ENCODE results near the gene RIN2.
"Not testable (repeated sequence)": the region's sequence is repeated elsewhere in the genome, so short reads cannot be mapped to it uniquely, and the experiment has no call there.

The RIN2 gene

DNA sequence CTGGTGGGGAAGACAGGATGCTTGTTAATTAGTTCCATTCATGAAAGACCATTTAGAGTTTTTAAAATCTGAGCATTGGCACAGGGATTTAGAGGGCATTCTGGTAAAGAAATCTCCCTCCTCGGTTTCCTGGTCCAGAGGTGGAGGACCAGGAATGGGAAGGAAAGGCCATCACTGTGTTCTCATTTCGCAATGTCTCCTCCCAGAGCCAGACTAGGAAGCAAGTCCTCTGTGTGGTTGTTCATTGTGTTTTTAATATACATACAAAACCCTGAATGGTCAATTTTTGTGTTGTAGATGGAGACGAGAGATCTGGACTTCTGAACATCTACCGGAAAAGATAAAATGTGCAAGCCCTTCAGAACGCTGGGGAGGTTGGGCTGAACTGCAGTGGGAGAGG lies 41.3 kb downstream of the RIN2 start:
- Histone ChIP-seq H3K4me2 (ENCODE audit: low read depth, low read length, poor library complexity, severe bottlenecking) (no peak overlapping the region), H3K9me2 (replicated peaks; ENCODE audit: insufficient read depth, low read length) (no peaks in the 10 kb centered on the region), H3F3A (ENCODE audit: insufficient read depth) (no peaks in the 10 kb centered on the region), H3K79me2 (ENCODE audit: insufficient read depth, low read length) (no peaks in the 10 kb centered on the region), H3K4me3 (ENCODE audit: insufficient read depth, low read length, poor library complexity, severe bottlenecking) (no peak overlapping the region), H3K27ac (ENCODE audit: low read depth, low read length) (no peak overlapping the region), H4K20me1 (ENCODE audit: low read depth, low read length) (no peaks in the 10 kb centered on the region), H3K9me3 (ENCODE audit: insufficient read depth, low read length) (no peaks in the 10 kb centered on the region), H3K36me3 (ENCODE audit: low read length) (no peaks in the 10 kb centered on the region), H2AFZ (ENCODE audit: low read depth, low read length, severe bottlenecking) (no peak overlapping the region), H3K27me3 (ENCODE audit: low read length) (no peaks in the 10 kb centered on the region), H3K9ac (ENCODE audit: low read length) (no peak overlapping the region)
- TF ChIP-seq, protein P1, sequence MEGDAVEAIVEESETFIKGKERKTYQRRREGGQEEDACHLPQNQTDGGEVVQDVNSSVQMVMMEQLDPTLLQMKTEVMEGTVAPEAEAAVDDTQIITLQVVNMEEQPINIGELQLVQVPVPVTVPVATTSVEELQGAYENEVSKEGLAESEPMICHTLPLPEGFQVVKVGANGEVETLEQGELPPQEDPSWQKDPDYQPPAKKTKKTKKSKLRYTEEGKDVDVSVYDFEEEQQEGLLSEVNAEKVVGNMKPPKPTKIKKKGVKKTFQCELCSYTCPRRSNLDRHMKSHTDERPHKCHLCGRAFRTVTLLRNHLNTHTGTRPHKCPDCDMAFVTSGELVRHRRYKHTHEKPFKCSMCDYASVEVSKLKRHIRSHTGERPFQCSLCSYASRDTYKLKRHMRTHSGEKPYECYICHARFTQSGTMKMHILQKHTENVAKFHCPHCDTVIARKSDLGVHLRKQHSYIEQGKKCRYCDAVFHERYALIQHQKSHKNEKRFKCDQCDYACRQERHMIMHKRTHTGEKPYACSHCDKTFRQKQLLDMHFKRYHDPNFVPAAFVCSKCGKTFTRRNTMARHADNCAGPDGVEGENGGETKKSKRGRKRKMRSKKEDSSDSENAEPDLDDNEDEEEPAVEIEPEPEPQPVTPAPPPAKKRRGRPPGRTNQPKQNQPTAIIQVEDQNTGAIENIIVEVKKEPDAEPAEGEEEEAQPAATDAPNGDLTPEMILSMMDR (IDR thresholded peaks at IDR 0.05; ENCODE audit: insufficient read depth, low read length, poor library complexity, severe bottlenecking): no peak
- TF ChIP-seq EZH2phosphoT487 (conservative IDR thresholded peaks at IDR 0.05; ENCODE audit: low read length): no peak

DNA sequence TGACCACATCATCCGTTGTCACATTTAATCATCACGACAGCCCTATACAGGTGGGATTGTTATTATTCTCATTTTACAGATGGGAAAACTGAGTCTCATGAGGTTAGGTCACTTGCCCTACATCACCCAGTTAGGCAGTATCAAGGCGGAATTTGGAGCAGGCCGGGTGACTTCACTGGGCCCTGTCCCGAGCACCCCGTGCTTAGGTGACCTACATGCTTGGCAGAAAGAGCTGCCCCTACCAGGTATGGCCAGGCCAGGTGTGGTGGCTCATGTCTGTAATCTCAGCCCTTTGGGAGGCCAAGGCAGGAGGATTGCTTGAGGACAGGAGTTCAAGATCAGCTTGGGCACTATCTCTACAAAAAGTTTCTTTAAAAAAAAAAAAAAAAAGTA lies 44.0 kb downstream of the RIN2 start:
- H3K27ac ChIP-seq (ENCODE audit: low read depth, low read length): no peak overlapping the region
- H3K9me3 ChIP-seq (ENCODE audit: insufficient read depth, low read length): no peaks in the 10 kb centered on the region
- TF ChIP-seq, protein P1 (IDR thresholded peaks at IDR 0.05; ENCODE audit: insufficient read depth, low read length, poor library complexity, severe bottlenecking): no peak
- no peak for TF ChIP-seq EZH2phosphoT487 (conservative IDR thresholded peaks at IDR 0.05; ENCODE audit: low read length)
- no peak overlapping the region for H3K9ac ChIP-seq (ENCODE audit: low read length)
- H3K79me2 ChIP-seq (ENCODE audit: insufficient read depth, low read length): no peaks in the 10 kb centered on the region
- no peak overlapping the region for H2AFZ ChIP-seq (ENCODE audit: low read depth, low read length, severe bottlenecking)
- H4K20me1 ChIP-seq (ENCODE audit: low read depth, low read length): no peaks in the 10 kb centered on the region
- H3K36me3 ChIP-seq (ENCODE audit: low read length): no peaks in the 10 kb centered on the region
- H3K9me2 ChIP-seq (replicated peaks; ENCODE audit: insufficient read depth, low read length): no peaks in the 10 kb centered on the region; the same call in 1 of the 2 replicates
- H3K27me3 ChIP-seq (ENCODE audit: low read length): no peaks in the 10 kb centered on the region
- H3K4me3 ChIP-seq (ENCODE audit: insufficient read depth, low read length, poor library complexity, severe bottlenecking): no peak overlapping the region
- H3F3A ChIP-seq (ENCODE audit: insufficient read depth): no peaks in the 10 kb centered on the region
- H3K4me2 ChIP-seq (ENCODE audit: low read depth, low read length, poor library complexity, severe bottlenecking): no peak overlapping the region

DNA sequence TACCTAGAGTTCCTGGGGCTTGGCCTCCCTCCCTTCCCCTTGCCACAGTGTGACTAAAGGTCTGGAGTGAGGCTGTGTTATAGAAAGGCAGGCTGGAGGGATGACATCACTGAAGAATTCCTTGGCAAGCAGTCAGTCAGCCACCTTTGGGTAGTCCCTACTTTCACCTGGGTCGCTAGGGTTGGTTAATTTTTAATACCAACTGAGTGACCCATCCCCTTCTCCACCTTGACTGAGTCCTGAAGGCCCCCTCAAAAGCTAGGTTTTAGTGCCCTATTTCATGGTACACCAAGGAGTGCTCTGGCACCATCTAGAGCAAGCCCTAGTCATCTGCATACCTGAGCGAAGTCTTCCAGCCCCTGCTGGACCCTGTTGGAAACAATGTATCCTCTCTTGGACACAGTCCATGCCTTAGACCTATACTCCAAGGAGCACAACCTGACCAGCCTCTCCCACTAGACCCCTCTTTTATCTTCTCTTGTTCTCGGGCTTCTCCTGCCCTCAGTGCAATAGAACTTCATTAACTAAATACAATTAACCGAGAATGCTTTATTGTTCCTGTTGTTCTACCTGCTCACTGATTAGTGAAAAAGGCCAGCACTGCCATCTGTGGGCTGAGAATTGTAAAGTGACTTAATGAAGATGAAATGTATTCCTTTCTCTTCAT lies 44.6 kb downstream of the RIN2 start:
- Histone ChIP-seq H3K4me3 (ENCODE audit: insufficient read depth, low read length, poor library complexity, severe bottlenecking) (no peak overlapping the region), H2AFZ (ENCODE audit: low read depth, low read length, severe bottlenecking) (no peak overlapping the region), H3K27me3 (ENCODE audit: low read length) (no peaks in the 10 kb centered on the region), H3K4me2 (ENCODE audit: low read depth, low read length, poor library complexity, severe bottlenecking) (no peak overlapping the region), H3K9me3 (ENCODE audit: insufficient read depth, low read length) (no peaks in the 10 kb centered on the region), H3F3A (ENCODE audit: insufficient read depth) (no peaks in the 10 kb centered on the region), H3K79me2 (ENCODE audit: insufficient read depth, low read length) (no peaks in the 10 kb centered on the region), H3K9ac (ENCODE audit: low read length) (no peak overlapping the region), H3K27ac (ENCODE audit: low read depth, low read length) (no peak overlapping the region), H3K9me2 (replicated peaks; ENCODE audit: insufficient read depth, low read length) (no peaks in the 10 kb centered on the region; the same call in 1 of the 2 replicates), H3K36me3 (ENCODE audit: low read length) (no peaks in the 10 kb centered on the region), H4K20me1 (ENCODE audit: low read depth, low read length) (no peaks in the 10 kb centered on the region)
- no peak for TF ChIP-seq EZH2phosphoT487 (conservative IDR thresholded peaks at IDR 0.05; ENCODE audit: low read length)
- TF ChIP-seq, protein P1 (IDR thresholded peaks at IDR 0.05; ENCODE audit: insufficient read depth, low read length, poor library complexity, severe bottlenecking): no peak

- H3K27ac ChIP-seq (ENCODE audit: low read depth, low read length); H3K36me3 ChIP-seq (ENCODE audit: low read length); H4K20me1 ChIP-seq (ENCODE audit: low read depth, low read length); H3F3A ChIP-seq (ENCODE audit: insufficient read depth); H3K9me3 ChIP-seq (ENCODE audit: insufficient read depth, low read length); H3K79me2 ChIP-seq (ENCODE audit: insufficient read depth, low read length); H3K4me3 ChIP-seq (ENCODE audit: insufficient read depth, low read length, poor library complexity, severe bottlenecking); H3K27me3 ChIP-seq (ENCODE audit: low read length); H2AFZ ChIP-seq (ENCODE audit: low read depth, low read length, severe bottlenecking); H3K9me2 ChIP-seq (replicated peaks; ENCODE audit: insufficient read depth, low read length); H3K4me2 ChIP-seq (ENCODE audit: low read depth, low read length, poor library complexity, severe bottlenecking); H3K9ac ChIP-seq (ENCODE audit: low read length): not testable (repeated sequence)
Observed at GRCh38 chr20:19806276-19806675, 48.2 kb downstream of the RIN2 start.
